ENCODE measurements around the gene LRIT3.

Gene LRIT3

GRCh38 chr4:109847896-109848442 is at the start of gene LRIT3:
Gene LRIT3 (plus strand): TSS chr4:109848107. CDS start chr4:109848202, 95 bp downstream.
- DNase-seq, result no peak

GRCh38 chr4:109798866-109799265 is 49.0 kb upstream of the LRIT3 start:
- no peak for DNase-seq

- no peak for DNase-seq
Measured at GRCh38 chr4:109801099-109801789, 46.7 kb upstream of the LRIT3 start.

GRCh38 chr4:109801895-109802319 is 46.0 kb upstream of the LRIT3 start, which contains the start of gene CFI:
Gene CFI (minus strand): TSS chr4:109801999. CDS start chr4:109801971, 28 bp downstream.
- DNase-seq, result no peak

GRCh38 chr4:109803924-109804571 is 43.9 kb upstream of the LRIT3 start:
- no peak for DNase-seq

GRCh38 chr4:109809655-109810054 is 38.3 kb upstream of the LRIT3 start:
- no peak for DNase-seq

GRCh38 chr4:109810552-109811387 is 37.1 kb upstream of the LRIT3 start:
- no peak for DNase-seq

GRCh38 chr4:109811707-109812106 is 36.2 kb upstream of the LRIT3 start:
- no peak for DNase-seq

GRCh38 chr4:109815151-109816081 is 32.5 kb upstream of the LRIT3 start, which contains the start of gene GAR1:
Gene GAR1 (plus strand): TSS chr4:109815762. CDS start chr4:109816165, 403 bp downstream.
- peak; percentile 78 for DNase-seq

GRCh38 chr4:109816082-109816442 is 31.8 kb upstream of the LRIT3 start:
- DNase-seq, result no peak

- no peak for DNase-seq
Measured at GRCh38 chr4:109816894-109817293, 31.0 kb upstream of the LRIT3 start.

- no peak for DNase-seq
Measured at GRCh38 chr4:109818268-109818667, 29.6 kb upstream of the LRIT3 start.

- no peak for DNase-seq
Measured at GRCh38 chr4:109820563-109820962, 27.3 kb upstream of the LRIT3 start.

- DNase-seq, result no peak
Measured at GRCh38 chr4:109821185-109821584, 26.7 kb upstream of the LRIT3 start.

- no peak for DNase-seq
Measured at GRCh38 chr4:109826719-109827118, 21.2 kb upstream of the LRIT3 start.

GRCh38 chr4:109827672-109828071 is 20.2 kb upstream of the LRIT3 start, which contains the start of gene RRH:
Gene RRH (plus strand): TSS chr4:109827972. CDS start chr4:109828028, 56 bp downstream.
- DNase-seq, result no peak

GRCh38 chr4:109833756-109834155 is 14.2 kb upstream of the LRIT3 start:
- DNase-seq, result no peak

- DNase-seq, result no peak
Measured at GRCh38 chr4:109836985-109837384, 10.9 kb upstream of the LRIT3 start.

GRCh38 chr4:109846395-109847098 is 1.4 kb upstream of the LRIT3 start:
- DNase-seq, result no peak

- DNase-seq, result no peak
Measured at GRCh38 chr4:109848501-109848900, 594 bp downstream of the LRIT3 start.

GRCh38 chr4:109850601-109851000 is 2.7 kb downstream of the LRIT3 start:
- DNase-seq, result no peak
